ENCODE data around the gene PRR36.

PRR36 gene

DNA sequence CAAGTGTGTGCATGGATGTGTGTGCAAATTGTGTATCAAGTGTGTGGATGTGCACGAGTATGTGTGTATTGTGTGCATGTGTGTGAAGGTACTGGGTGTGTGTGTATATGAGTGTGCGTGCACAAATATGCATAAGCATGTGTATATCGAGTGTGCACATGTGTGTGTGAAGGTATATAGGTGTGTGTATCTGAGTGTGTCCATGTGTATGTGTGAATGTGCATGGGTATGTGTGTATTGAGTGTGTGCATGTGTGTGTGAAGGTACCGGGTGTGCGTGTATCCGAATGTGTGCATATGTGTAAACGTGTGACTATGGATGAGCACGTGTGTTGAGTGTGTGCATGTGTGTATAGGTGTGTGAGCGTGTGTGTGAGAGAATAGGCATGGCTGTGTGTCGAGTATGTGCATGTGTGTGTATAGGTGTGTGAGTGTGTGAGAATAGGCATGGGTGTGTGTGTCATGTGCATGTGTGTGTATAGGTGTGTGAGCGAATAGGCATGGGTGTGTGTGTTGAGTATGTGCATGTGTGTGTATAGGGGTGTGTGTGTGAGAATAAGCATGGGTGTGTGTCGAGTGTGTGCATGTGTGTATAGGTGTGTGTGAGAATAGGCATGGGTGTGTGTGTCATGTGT is 31.4 kb downstream of the PRR36 start:
- DNase-seq = no peak

- no peak for DNase-seq
Measured at GRCh38 chr19:7841751-7842660, 32.2 kb downstream of the PRR36 start.

DNA sequence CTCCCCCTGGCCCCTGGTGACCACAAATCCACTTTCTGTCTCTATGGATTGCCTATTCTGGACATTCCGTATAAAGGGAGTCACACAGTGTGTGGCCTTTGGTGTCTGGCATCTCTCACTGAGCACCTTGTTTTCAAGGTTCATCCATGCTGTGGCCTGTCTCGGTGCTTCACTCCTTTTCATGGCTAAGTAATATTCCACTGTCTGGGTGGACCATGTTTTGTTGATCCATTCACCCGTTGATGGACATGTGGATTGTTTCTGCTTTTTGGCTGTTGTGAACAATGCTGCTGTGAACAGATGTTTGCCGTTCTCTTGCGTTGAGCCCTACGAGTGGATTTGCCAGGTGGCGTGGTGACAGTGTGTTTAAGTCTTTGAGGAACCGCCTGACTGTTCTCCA is 33.6 kb downstream of the PRR36 start:
- DNase-seq = no peak

- DNase-seq = no peak
Measured at GRCh38 chr19:7839476-7839875, 34.7 kb downstream of the PRR36 start.

DNA sequence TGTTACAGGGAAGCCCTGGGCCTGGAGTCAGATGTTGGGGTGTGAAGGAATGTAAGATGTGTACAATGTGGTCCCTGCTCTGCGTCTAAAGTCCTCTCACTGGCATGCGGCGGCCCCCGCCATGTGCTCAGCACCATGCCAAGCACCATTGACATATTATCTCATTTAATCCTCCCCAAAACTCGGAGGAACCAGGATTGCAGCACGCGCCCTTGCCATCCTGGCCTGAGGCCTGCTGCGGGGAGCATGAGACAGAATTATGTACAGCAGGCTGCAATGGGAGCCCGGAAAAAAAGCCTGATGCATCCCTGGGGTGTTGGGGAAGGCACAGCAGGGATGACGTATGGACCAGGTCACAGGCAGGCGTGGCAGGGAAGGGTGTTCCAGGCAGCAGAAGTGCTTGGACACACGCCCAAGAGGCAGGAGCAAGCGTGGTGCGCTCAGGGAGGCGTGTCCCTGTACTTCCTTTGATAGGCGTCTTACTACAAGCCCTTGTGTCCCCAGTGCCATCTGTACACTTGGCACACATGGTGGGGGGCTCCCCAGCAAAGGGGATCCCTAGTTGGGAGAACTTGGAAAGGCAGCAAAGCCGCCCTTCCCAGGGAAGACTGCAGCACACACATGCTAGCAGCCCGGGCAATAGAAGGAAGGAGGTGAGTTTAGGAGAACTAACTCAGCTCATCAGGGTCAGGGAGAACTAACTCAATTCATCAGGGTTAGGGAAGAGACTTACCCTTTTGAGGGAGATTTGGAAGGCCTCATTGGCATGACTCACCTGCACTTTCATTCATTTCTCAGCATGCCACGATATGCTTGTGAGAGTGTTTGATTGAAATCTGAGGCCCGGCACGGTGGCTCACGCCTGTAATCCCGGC is 40.7 kb downstream of the PRR36 start:
- no peak for DNase-seq

- DNase-seq = no peak
Measured at GRCh38 chr19:7832781-7833180, 41.4 kb downstream of the PRR36 start.

DNA sequence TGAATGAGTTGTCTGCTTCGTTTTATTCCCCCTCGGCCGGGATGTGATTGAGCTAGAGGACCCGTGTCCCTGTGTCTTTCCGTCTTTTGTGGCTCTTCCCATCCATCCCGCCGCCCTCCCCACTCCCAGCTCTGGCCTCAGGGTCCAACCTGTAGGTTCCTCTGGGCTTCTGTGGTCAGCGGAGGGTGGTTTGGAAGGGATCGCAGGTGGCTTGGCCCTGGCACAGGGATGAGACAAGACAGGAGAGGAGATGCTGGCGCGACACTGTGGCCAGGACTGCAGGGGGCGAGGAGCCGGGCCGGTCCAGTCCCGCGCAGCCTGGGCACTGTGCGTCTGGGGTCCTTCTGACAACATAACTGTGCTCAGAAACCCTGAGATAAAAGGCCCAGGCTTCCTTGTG is 42.2 kb downstream of the PRR36 start:
- DNase-seq = no peak

DNA sequence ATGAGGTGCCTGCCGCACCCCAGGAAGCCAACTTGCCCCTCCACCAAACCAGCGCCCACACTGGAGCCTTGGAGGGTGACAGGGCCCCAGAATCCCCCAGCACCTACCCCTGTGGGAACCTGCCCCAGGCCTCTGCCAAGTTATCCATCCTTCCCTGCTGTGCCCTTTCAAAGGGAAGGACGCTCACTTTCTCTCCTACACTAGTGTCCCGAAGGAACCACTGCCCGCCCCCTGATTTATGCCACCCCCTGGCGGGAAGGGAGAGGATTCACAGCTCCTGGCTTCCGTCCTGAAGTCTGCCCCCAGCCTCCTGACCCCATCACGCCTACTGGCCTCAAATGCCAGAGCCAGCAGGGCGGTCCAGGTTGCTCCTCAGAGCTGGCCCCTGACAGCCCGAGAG is 42.7 kb downstream of the PRR36 start:
- no peak for DNase-seq

DNA sequence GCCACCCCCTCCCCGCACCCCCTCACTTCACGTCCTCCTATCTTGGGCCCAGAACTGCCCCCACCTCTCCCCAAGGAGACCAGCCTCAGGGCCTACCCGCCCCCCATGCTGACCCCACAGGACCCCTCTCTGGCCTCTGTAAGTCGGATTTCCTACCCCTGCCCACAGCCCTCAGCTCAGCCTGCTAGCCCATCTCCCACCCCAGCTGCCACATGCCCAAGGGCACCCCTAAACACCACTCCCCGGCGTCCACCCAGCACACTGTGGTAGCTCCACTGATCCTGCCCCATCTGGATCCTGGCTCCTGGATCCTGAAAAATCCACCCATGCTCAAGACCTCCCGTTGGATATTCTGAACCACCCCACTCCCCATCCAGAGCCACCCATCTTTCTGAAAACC is 43.4 kb downstream of the PRR36 start:
- DNase-seq = no peak

DNA sequence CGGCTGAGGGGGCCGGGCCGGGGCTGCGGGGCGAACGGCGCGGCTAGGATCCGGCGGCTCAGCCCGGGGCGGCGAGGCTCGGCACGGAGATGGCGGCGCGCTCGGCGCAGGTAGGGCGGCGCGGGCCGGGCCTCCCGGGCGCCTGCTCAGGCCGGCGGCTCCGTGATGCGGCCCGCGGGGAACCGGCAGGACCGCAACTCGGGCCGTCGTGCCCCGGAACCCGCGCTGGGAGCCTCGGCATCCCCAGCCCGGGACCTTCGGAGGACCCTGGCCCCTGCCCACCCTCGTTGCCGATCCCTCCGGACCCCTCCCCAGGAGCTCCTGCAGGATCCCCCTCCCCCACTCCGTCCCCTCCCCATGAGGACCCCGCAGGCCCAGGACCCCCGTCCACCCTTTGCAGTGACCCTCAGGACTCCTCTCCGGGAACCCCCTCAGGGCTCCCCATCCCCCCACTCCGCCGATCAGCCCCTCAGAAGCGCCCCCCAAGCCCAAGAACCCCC is 43.9 kb downstream of the PRR36 start:
- DNase-seq = no peak

- DNase-seq = peak; percentile 99
Measured at GRCh38 chr19:7829561-7830271, 44.5 kb downstream of the PRR36 start, which contains the start of gene EVI5L. Gene EVI5L (plus strand): TSS chr19:7830218. CDS start chr19:7846543, 16,325 bp downstream.

DNA sequence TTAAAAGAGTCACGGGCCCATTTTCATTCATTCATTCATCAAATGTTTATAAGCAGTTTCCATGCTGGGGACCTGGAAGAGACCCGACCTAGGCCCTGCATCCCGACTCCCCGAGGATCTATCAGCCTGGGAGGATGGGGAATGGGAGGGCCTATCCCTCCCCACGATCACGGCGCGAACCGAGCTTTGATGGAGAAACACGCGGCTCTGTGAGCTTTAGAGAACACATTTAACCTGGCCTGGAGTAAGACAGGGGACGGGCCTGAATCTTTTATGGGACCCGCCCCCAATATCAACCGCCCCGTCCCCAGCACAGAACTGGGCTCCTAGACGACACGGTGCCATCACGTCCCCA is 45.0 kb downstream of the PRR36 start:
- DNase-seq = no peak

- no peak for DNase-seq
Measured at GRCh38 chr19:7823686-7824301, 50.4 kb downstream of the PRR36 start.

DNA sequence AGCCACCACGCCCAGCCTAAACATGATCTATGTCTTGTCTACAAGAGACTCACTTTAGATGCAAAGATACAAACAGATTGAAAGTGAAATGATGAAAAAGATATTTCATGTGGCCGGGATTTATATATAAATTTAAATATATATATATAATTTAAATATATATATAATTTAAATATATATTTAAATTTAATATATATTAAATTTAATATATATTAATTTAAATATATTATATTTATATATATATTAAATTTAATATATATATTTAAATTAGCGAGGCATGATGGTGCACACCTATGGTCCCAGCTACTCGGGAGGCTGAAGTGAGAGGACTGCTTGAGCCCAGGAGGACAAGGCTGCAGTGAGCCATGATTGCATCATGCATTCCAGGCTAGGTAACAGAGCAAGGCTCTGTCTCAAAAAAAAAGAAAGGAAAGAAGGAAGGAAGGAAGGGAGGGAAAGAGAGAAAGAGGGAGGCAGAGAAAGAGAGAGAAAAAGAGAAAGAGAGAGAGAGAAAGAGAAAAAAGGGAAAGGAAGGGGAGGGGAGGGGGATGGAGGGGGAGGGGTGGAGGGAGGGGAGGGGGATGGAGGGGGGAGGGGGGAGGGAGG is 51.2 kb downstream of the PRR36 start:
- DNase-seq = no peak

DNA sequence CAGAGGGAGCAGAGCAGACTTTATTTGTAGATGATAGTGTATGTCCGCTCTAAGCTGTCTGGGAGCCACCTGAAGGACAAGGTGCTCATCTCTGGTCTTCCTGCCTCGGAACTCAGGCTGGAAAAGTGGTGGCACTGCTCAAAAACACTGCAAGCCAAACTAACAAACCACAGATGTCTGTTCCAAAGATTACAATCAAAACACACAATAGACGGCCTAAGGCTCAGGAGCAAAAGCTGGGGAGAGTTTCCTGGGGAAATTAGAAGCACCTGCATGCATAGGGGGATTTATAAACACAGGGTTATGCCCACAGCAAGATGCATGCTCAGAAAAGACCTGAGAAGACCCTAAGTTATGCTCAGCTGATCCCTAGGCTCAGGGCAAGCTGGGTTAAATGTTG is 53.6 kb downstream of the PRR36 start:
- DNase-seq = no peak

DNA sequence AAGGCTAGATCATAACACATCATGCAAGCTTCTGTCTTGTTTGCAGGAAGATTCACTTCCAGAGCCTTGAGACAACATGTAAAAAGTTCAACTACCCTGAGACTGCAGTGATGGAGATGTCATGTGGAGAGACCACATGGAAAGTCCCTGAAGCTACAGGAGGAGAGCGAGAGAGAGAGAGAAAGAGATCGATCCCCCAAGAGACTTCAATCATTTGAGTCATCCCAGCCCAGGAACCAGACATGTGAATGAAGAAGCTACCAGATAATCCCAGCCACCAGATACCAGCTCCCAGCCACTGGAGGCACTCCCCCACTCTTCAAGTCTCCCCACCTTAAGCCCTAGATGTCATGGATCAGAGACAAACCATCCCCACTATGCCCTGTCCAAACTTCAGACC is 54.9 kb downstream of the PRR36 start:
- no peak for DNase-seq

DNA sequence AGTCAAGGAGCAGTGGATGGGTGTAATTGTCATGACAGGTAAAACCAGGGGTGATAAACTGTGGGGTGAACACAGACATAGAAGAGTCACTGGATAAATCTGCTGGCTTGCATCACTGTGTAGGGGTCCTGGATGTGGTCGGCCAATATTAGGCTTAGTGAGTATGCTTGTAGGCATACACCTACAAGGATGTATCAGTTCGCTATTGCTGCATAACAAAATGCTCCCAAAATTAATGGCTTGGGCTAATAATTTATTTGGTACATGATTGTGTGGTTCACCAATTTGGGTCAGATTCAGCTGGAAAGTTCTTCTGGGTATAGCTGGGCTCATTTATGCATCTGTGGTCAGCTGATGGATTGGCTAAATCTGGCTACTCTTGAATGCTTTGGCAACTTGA is 55.4 kb downstream of the PRR36 start:
- no peak for DNase-seq
